Measurements from ENCODE around the gene LILRA1.
"Not testable (repeated sequence)": the region's sequence is repeated elsewhere in the genome, so short reads cannot be mapped to it uniquely, and the experiment has no call there.

The LILRA1 gene

DNA sequence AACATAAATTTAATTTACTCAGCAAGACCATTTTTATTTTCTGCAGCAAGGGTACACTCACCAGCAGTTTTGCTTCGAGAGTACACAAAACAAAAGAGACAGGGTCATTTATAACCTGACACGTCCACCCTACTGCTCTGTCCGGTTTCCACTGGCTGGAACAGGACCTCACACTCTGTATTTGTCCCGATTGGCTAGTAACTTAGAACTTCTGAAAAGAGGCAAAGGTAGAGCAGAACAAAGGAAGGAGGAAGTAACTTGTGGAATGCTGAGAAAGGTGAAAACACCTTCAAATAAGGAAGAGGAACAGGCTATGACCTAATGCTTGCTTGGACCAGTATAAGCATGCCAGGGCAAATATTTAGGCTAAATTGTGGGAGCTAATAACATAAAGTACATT, 34.5 kb downstream of the LILRA1 start:
- not testable (repeated sequence) for DNase-seq

DNA sequence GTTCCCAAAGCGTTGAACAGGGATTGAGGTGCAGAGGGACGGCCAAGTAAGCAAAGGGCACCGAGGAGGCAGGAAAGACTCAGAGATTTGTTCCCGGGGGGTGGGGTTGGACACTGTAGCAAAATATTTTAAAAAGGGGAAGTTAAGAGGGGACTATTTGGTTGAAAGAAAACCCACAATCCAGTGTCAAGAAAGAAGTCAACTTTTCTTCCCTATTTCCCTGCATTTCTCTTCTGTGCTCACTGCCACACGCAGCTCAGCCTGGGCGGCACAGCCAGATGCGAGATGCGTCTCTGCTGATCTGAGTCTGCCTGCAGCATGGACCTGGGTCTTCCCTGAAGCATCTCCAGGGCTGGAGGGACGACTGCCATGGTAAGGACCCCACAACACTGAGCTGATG, 36.8 kb downstream of the LILRA1 start, which contains the start of gene LILRB1:
Gene LILRB1 (plus strand): TSS at position 223 of the 400 bp plus-strand sequence. CDS start 590 bp downstream, outside the sequence.
- DNase-seq: not testable (repeated sequence)

DNA sequence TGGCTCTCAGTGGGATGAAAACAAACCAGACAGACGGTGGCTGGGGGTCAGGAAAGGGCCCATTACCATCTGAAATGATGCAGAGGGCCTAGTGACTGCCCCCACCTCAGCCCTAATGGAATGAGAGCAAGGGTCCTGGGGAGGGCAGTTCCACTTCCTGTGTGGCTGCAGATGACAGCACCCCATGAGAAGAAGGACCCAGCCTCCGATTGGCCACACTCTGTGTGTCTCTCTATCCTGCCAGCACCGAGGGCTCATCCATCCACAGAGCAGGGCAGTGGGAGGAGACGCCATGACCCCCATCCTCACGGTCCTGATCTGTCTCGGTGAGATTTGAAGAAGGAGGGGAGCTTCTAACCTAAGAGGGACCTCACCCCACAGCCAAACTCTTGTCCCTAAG, 37.4 kb downstream of the LILRA1 start:
- DNase-seq: no peak

DNA sequence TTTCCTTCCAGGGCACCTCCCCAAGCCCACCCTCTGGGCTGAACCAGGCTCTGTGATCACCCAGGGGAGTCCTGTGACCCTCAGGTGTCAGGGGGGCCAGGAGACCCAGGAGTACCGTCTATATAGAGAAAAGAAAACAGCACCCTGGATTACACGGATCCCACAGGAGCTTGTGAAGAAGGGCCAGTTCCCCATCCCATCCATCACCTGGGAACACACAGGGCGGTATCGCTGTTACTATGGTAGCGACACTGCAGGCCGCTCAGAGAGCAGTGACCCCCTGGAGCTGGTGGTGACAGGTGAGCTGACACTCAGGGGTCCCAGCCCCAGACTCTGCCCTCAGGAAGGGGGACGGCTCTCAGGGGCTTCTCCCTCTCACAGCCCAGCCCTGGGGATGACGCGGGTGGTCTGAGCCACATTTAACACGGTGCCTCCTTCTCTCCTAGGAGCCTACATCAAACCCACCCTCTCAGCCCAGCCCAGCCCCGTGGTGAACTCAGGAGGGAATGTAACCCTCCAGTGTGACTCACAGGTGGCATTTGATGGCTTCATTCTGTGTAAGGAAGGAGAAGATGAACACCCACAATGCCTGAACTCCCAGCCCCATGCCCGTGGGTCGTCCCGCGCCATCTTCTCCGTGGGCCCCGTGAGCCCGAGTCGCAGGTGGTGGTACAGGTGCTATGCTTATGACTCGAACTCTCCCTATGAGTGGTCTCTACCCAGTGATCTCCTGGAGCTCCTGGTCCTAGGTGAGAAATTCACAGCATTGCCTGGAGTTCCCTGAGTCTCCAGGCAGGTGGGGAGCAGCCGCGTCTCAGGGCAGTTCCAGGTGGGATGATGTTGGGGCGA, 38.3 kb downstream of the LILRA1 start:
- peak in 1 of 3 experiments; percentile 5 for DNase-seq

DNA sequence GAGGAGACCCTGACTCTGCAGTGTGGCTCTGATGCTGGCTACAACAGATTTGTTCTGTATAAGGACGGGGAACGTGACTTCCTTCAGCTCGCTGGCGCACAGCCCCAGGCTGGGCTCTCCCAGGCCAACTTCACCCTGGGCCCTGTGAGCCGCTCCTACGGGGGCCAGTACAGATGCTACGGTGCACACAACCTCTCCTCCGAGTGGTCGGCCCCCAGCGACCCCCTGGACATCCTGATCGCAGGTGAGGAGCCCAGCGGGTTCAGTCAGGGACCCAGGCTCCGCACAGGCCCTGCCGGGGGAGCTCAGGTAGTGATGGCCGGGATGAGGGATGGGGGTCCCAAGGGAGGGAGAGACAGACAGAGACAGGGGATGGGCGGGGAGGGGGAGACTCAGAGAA, 39.1 kb downstream of the LILRA1 start:
- DNase-seq: not testable (repeated sequence)

DNA sequence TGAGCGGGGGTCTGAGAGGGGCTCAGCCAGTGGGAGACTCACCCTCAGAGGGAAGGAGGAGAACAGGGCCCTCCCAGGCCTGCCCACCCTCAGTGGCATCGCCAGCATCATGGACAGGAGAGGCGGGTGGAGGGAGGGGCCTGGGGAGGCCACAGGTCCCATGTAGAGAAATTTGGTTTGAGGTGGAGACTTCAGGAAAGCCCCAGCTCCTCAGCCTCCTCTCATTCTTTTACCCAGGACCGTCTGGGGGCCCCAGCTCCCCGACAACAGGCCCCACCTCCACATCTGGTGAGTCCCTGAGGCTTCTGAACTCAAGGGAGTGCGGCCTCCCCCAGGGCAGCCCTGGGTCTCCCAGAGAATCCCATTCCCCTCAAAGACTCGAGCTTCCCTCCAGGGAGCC, 40.0 kb downstream of the LILRA1 start:
- no peak for DNase-seq

DNA sequence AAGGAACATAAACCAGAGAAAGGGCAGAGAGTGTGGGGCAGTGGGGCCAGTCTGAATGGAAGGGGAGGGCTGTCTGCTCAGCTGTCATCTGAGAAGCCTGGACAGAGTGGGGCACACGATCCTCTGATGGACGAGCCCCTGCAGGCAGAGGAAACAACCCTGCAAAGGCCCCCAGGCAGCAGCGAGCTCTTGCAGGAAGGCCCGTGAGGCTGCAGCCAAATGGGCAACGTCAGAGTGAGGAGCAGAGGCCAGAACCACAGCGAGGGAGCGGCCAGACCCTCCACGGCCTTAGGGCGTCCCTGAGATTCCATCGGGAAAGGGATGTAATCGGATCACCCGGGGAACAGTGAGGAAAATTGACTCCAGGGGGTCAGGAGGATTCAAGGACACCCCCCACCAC, 42.6 kb downstream of the LILRA1 start:
- not testable (repeated sequence) for DNase-seq

DNA sequence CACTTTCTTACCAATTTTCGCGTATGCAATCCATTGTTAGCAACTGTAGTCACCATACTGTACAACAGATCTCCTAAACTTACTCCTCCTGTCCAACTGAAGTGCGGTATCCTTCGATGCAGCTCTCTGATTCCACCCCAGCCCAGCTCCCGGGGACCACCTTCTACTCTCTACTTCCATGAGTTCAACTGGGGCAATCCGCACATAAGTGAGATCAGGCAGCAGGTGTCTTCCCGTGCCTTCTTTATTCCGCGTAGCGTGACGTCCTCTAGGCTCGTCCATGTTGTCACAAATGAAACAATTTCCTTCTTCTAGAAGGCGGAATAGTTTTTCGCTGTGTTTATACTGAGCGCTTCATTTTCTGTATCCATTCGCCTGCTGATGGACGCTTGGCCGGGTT, 45.3 kb downstream of the LILRA1 start:
- DNase-seq: no peak

DNA sequence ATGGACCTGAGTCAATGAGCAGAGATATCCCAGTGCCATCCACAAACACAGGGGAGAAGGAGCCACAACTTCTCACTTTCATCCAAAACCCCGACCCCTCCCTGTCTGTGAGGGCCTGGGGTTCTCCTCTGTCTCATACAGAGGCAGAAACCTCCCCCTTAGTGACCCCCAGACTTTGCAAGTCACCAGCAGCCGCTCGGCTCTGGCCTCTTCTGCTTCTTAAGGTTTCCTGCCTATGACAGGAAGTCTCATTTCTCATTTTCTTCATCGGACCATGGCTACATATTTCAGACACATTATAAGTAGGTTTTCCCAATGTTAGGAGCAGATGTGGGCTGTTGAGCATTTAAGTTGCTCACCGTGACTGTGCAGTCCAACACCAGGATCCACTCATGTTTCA, 49.5 kb downstream of the LILRA1 start:
- DNase-seq: not testable (repeated sequence)

DNA sequence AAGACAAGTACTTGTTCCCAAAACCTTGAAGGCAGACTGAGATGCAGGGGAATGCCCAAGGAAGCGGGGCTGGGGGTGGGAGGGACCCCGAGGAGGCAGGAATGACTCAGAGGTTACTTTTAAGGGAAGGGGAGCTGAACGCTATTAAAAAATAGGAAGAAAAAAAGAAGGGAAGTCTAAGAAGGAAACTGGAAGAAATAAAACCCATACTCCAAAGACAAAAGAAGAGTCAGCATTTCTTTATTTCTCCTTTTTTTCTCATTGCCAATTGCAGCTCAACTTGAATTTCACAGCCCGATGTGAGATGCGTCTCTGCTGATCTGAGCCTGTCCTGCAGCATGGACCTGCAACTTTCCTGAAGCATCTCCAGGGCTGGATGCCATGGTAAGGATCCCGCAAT, 50.2 kb downstream of the LILRA1 start:
- not testable (repeated sequence) for DNase-seq

DNA sequence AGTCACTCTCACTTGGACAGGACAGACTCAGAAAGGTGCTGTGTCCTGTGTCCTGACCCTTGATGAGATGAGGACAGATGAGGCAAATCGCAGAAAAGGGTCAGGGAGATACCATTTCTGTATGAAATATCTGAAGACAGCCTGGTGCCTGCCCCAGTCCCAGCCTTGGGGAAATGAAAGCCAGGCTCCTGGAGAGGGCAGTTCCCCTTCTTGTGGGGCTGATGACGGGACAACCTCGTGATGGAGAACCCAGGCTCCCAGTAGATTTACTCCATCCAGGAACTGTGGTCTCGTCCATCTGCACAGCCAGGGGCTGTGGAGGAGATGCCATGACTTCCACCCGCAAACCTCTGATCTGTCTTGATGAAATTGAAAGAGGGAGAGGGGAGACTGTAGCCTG, 50.6 kb downstream of the LILRA1 start:
- DNase-seq: no peak

DNA sequence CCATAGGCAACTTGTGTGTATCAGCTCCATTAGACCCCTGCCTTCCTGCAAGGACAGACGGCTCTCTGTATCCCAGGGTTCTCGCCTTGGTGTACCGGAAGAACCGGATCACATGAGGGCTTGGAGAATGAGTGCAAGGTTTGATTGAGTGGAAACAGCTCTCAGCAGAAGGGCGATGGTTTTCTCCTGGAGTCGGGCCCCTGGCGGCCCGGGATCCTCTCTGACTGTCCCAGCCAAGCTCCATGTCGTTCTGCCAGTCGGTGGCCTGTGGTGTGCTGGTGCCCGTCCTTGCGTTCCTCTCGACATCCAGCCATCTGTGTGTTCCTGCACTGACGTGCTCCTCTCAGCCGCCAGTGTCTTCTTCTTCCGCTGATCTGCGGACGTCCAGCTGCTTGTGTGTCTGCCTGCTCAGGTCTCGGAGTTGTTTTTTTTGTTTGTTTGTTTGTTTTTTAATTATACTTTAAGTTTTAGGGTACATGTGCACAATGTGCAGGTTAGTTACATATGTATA, 53.0 kb downstream of the LILRA1 start:
- no peak for DNase-seq

DNA sequence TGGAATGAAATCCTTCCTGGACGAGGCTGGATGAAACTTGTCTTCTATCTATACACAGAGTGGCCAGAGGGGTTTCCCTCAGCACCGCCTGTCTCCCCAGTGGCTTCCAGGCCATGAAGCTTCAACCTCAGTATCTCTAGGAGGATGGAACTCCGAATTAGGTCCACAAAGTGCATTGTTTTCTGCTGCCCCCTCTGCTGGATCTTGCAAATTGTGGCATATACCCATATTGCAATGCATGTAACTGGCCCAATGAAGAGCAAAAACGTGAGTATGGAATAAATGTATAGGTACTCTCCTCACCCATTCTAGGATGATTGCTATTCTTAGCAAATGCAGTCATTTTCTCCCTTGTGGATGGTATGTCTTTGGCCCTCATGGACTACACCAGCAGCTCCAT, 54.7 kb downstream of the LILRA1 start:
- DNase-seq: no peak

DNA sequence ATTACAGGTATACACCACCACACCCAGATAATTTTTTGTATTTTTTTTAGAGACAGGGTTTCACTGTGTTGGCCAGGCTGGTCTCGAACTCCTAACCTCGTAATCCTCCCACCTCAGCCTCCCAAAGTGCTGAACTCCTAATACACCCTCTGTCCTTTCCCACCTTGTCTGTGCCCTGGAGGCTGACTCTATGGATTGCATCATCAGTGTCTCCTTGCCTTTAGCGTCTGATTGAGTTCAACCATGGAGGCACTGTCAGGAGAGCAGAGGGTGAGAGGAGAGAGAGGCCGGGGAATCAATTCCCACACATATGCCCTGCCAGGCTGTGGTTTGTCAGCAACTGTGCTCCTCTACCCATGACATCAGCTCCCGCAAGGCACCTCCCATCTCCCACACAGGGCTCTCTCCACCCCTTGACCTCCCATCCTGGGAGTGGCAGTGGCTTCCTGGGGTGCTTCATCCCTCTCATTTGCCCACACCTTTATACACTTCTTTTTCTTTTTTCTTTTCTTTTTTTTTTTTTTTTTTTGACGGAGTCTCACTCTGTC, 56.8 kb downstream of the LILRA1 start:
- no peak for DNase-seq

All from NCI-H1417 (cell line).